Ishikawa (cell line): ENCODE results near the gene LRRC56.

Source experiments
- RAD21 ChIP-seq: IDR thresholded peaks from 2 replicates; pipeline ENCODE4 v1.6.1; 2012; ENCODE audit warnings: low read depth
- TAF1 ChIP-seq: IDR thresholded peaks from 2 replicates; pipeline ENCODE4 v1.6.1; 2012; ENCODE audit warnings: low read depth, mild to moderate bottlenecking
- ZBTB7A ChIP-seq: IDR thresholded peaks from 2 replicates; pipeline ENCODE4 v1.6.1; 2012; ENCODE audit warnings: low read depth

GRCh38 chr11:596374-596773 is 59.0 kb downstream of the LRRC56 start:
- TF ChIP-seq ZBTB7A (no peak), TAF1 (no peak), RAD21 (no peak)
